H9 (cell line): ENCODE measurements around the gene ZDHHC9. TPM values are rescaled to one million over a fixed set of nuclear protein-coding genes. Genes with fewer than 3 reads are reported as not detected.

Experiments used
- DNase-seq: peaks from one replicate; pipeline ENCODE4 v3.0.0-alpha.2; 2017
- H2AFZ ChIP-seq: one replicate; pipeline ENCODE4 v1.6.1; 2013; ENCODE audit warnings: mild to moderate bottlenecking, low read length, control low read depth, moderate library complexity
- H2AK5ac ChIP-seq: 2 replicates; pipeline ENCODE4 v1.6.1; 2013; ENCODE audit warnings: low read length, control low read depth, mixed read lengths; ENCODE audit not compliant: insufficient read length
- H2BK120ac ChIP-seq: one replicate; pipeline ENCODE4 v1.6.1; 2013; ENCODE audit warnings: low read depth, mild to moderate bottlenecking, low read length, control low read depth, inconsistent platforms; ENCODE audit not compliant: poor library complexity, severe bottlenecking
- H2BK12ac ChIP-seq: 2 replicates; pipeline ENCODE4 v1.6.1; 2013; ENCODE audit warnings: low read length, control low read depth, mixed read lengths, low read depth; ENCODE audit not compliant: insufficient read length
- H2BK15ac ChIP-seq: 2 replicates; pipeline ENCODE4 v1.6.1; 2013; ENCODE audit warnings: low read depth, low read length, control low read depth
- H2BK20ac ChIP-seq: one replicate; pipeline ENCODE4 v1.6.1; 2013; ENCODE audit warnings: low read depth, mild to moderate bottlenecking, low read length, control low read depth, inconsistent platforms; ENCODE audit not compliant: poor library complexity, severe bottlenecking
- H2BK5ac ChIP-seq: 2 replicates; pipeline ENCODE4 v1.6.1; 2013; ENCODE audit warnings: low read length, control low read depth, mixed read lengths; ENCODE audit not compliant: insufficient read length
- H3K14ac ChIP-seq: 2 replicates; pipeline ENCODE4 v1.6.1; 2013; ENCODE audit warnings: low read length, control low read depth; ENCODE audit not compliant: insufficient read depth
- H3K18ac ChIP-seq: 2 replicates; pipeline ENCODE4 v1.6.1; 2013; ENCODE audit warnings: low read depth, mild to moderate bottlenecking, mixed read lengths, low read length, control low read depth; ENCODE audit not compliant: insufficient read length
- H3K23ac ChIP-seq: 2 replicates; pipeline ENCODE4 v1.6.1; 2013; ENCODE audit warnings: low read length, control low read depth, mixed read lengths, low read depth; ENCODE audit not compliant: insufficient read length
- H3K23me2 ChIP-seq: 2 replicates; pipeline ENCODE4 v1.6.1; 2013; ENCODE audit warnings: low read depth, mild to moderate bottlenecking, mixed read lengths, low read length, control low read depth; ENCODE audit not compliant: insufficient read length, poor library complexity, severe bottlenecking
- H3K27ac ChIP-seq: 2 replicates; pipeline ENCODE4 v1.5.1; 2013; ENCODE audit warnings: low read length, control low read depth, mixed read lengths, low read depth; ENCODE audit not compliant: insufficient read length
- H3K27me3 ChIP-seq: 2 replicates; pipeline ENCODE4 v1.6.1; 2013; ENCODE audit warnings: low read length, control low read depth, inconsistent platforms; ENCODE audit not compliant: insufficient read depth
- H3K4ac ChIP-seq: 2 replicates; pipeline ENCODE4 v1.6.1; 2013; ENCODE audit warnings: low read depth, mild to moderate bottlenecking, control low read depth, inconsistent platforms, low read length, moderate library complexity
- H3K4me1 ChIP-seq: 2 replicates; pipeline ENCODE4 v1.6.1; 2013; ENCODE audit warnings: low read length, control low read depth, inconsistent platforms; ENCODE audit not compliant: insufficient read depth
- H3K4me2 ChIP-seq: 2 replicates; pipeline ENCODE4 v1.6.1; 2013; ENCODE audit warnings: low read length, control low read depth, mixed read lengths; ENCODE audit not compliant: insufficient read length, insufficient read depth
- H3K56ac ChIP-seq: 2 replicates; pipeline ENCODE4 v1.6.1; 2013; ENCODE audit warnings: low read depth, mild to moderate bottlenecking, mixed read lengths, low read length, control low read depth; ENCODE audit not compliant: insufficient read length
- H3K79me1 ChIP-seq: 2 replicates; pipeline ENCODE4 v1.6.1; 2013; ENCODE audit warnings: low read depth, mild to moderate bottlenecking, moderate library complexity, low read length, control low read depth, inconsistent platforms; ENCODE audit not compliant: insufficient read depth, poor library complexity, severe bottlenecking
- H3K79me2 ChIP-seq: 2 replicates; pipeline ENCODE4 v1.6.1; 2013; ENCODE audit warnings: low read length, control low read depth, inconsistent platforms; ENCODE audit not compliant: insufficient read depth
- H3K9ac ChIP-seq: 2 replicates; pipeline ENCODE4 v1.6.1; 2013; ENCODE audit warnings: low read length, control low read depth, mixed read lengths; ENCODE audit not compliant: insufficient read length; ENCODE audit errors: extremely low read depth
- H3K9me3 ChIP-seq: one replicate; pipeline ENCODE4 v1.6.1; 2013; ENCODE audit warnings: low read depth, low read length, inconsistent platforms; ENCODE audit not compliant: control insufficient read depth
- H3T11ph ChIP-seq: one replicate; pipeline ENCODE4 v1.6.1; 2013; ENCODE audit warnings: mild to moderate bottlenecking, low read length, control low read depth, inconsistent platforms
- H4K20me1 ChIP-seq: one replicate; pipeline ENCODE4 v1.6.1; 2013; ENCODE audit not compliant: control insufficient read depth, insufficient read length, insufficient read depth
- H4K5ac ChIP-seq: 2 replicates; pipeline ENCODE4 v1.6.1; 2013; ENCODE audit warnings: low read depth, mild to moderate bottlenecking, mixed read lengths, low read length, control low read depth; ENCODE audit not compliant: insufficient read length
- H4K8ac ChIP-seq: replicated peaks from 2 replicates; pipeline ENCODE4 v1.6.1; 2013; ENCODE audit warnings: low read length, control low read depth, mixed read lengths, low read depth; ENCODE audit not compliant: insufficient read length
- H4K91ac ChIP-seq: 2 replicates; pipeline ENCODE4 v1.6.1; 2013; ENCODE audit warnings: low read depth, mild to moderate bottlenecking, moderate library complexity, mixed read lengths, low read length, control low read depth; ENCODE audit not compliant: insufficient read length
- H3K27ac Mint-ChIP-seq, 3 experiments: 2 replicates in 2 of 3; 3 replicates in 1 of 3; pipeline ENCODE4 v1.8.0; 2020 to 2021; ENCODE audit warnings: mixed read lengths in 3 of 3, mild to moderate bottlenecking in 1 of 3, moderate library complexity in 1 of 3
- H3K27me3 Mint-ChIP-seq: 2 replicates; pipeline ENCODE4 v1.8.0; 2021; ENCODE audit warnings: low read depth, mild to moderate bottlenecking, moderate library complexity, mixed read lengths
- H3K36me3 Mint-ChIP-seq, 3 experiments: 2 replicates in 2 of 3; 3 replicates in 1 of 3; pipeline ENCODE4 v1.8.0; 2020 to 2021; ENCODE audit warnings: low read depth in 3 of 3, mixed read lengths in 3 of 3; ENCODE audit not compliant: insufficient read depth in 1 of 3
- H3K4me1 Mint-ChIP-seq, 2 experiments: 2 replicates each; pipeline ENCODE4 v1.8.0; 2020; ENCODE audit warnings: mixed read lengths in 2 of 2
- H3K4me3 Mint-ChIP-seq, 2 experiments: 2 replicates in 1 of 2; 3 replicates in 1 of 2; pipeline ENCODE4 v1.8.0; 2020 to 2021; ENCODE audit warnings: mild to moderate bottlenecking in 2 of 2, mixed read lengths in 2 of 2, moderate library complexity in 1 of 2
- H3K9me3 Mint-ChIP-seq, 2 experiments: 2 replicates in 1 of 2; 3 replicates in 1 of 2; pipeline ENCODE4 v1.8.0; 2020; ENCODE audit warnings: mild to moderate bottlenecking in 2 of 2, mixed read lengths in 2 of 2, moderate library complexity in 1 of 2
- WGBS: extraction: QIAGEN DNeasy Blood & Tissue Kit; methylation state at CpG from one replicate; pipeline ENCODE4 v1.1.7; 2013; ENCODE audit warnings: missing lambda C conversion rate, low lambda C conversion rate, mixed read lengths; ENCODE audit not compliant: insufficient read length; ENCODE audit errors: extremely low coverage; 5-methylcytosine and 5-hydroxymethylcytosine counted together
- total RNA-seq: library from RNA; stranded (reverse); gene quantifications from 2 replicates; pipeline ENCODE4 v1.2.1, GENCODE V29; 2021
- TF ChIP-seq, protein P1 (sequence below): fragments of 200-600 bp; sonication (generic); conservative IDR thresholded peaks from 3 replicates; pipeline ENCODE4 v1.8.0; 2021; ENCODE audit warnings: antibody characterized with exemption, mild to moderate bottlenecking

The ZDHHC9 gene
- total RNA-seq, 1 experiment from 2014 or later: 21.0 TPM

DNA sequence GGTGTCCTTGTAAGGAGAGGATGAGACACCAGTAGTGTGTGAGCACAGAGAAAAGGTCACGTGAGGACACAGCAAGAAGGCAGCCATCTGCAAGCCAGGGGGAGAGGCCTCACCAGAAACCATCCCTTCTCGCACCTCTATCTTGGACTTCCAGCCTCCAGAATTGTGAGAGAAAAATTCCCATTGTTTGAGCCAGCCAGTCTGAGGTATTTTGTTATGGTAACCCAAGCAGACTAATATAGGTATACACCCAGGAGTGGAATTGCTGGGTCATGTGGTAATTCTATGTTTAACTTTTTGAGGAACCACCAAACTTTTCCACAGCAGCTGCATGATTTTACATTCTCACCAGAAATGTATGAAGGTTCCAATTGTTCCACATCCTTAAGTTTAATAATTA is 25.6 kb downstream of the ZDHHC9 start:
- no peak overlapping the region for H3K27ac ChIP-seq
- H2BK120ac ChIP-seq: no peak overlapping the region
- no peak overlapping the region for H3K18ac ChIP-seq
- no peaks in the 10 kb centered on the region for H3K27me3 ChIP-seq
- no peak overlapping the region for H3K23ac ChIP-seq
- TF ChIP-seq, protein P1, sequence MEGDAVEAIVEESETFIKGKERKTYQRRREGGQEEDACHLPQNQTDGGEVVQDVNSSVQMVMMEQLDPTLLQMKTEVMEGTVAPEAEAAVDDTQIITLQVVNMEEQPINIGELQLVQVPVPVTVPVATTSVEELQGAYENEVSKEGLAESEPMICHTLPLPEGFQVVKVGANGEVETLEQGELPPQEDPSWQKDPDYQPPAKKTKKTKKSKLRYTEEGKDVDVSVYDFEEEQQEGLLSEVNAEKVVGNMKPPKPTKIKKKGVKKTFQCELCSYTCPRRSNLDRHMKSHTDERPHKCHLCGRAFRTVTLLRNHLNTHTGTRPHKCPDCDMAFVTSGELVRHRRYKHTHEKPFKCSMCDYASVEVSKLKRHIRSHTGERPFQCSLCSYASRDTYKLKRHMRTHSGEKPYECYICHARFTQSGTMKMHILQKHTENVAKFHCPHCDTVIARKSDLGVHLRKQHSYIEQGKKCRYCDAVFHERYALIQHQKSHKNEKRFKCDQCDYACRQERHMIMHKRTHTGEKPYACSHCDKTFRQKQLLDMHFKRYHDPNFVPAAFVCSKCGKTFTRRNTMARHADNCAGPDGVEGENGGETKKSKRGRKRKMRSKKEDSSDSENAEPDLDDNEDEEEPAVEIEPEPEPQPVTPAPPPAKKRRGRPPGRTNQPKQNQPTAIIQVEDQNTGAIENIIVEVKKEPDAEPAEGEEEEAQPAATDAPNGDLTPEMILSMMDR: no peak
- DNase-seq: no peak
- peaks cover 5% of the 10 kb centered on the region for H3K9me3 ChIP-seq
- no peak overlapping the region for H4K91ac ChIP-seq
- no peaks in the 10 kb centered on the region for H3K4me1 Mint-ChIP-seq
- H3K4ac ChIP-seq: no peak overlapping the region
- H3K36me3 Mint-ChIP-seq: peaks cover 20 to 33% (median 27%) of the 10 kb centered on the region in 3 experiments
- no peak overlapping the region for H4K8ac ChIP-seq
- H3K79me2 ChIP-seq: no peaks in the 10 kb centered on the region
- no peak overlapping the region for H3T11ph ChIP-seq
- H3K23me2 ChIP-seq: no peaks in the 10 kb centered on the region
- H3K27ac Mint-ChIP-seq: no peak overlapping the region
- no peaks in the 10 kb centered on the region for H4K20me1 ChIP-seq
- no peak overlapping the region for H3K14ac ChIP-seq
- H3K9me3 Mint-ChIP-seq: peaks cover 0 to 50% of the 10 kb centered on the region in 2 experiments; a peak in 2 of 5 replicates
- H2BK15ac ChIP-seq: no peak overlapping the region
- no peak overlapping the region for H2BK12ac ChIP-seq
- H2BK20ac ChIP-seq: no peak overlapping the region
- H2BK5ac ChIP-seq: no peak overlapping the region
- H3K79me1 ChIP-seq: no peaks in the 10 kb centered on the region
- no peak overlapping the region for H3K9ac ChIP-seq
- H2AK5ac ChIP-seq: no peak overlapping the region
- no CpG with 5 or more reads among the region's 2 CpGs for WGBS
- no peak overlapping the region for H3K4me2 ChIP-seq
- no peak overlapping the region for H4K5ac ChIP-seq
- H3K4me1 ChIP-seq: no peaks in the 10 kb centered on the region
- H2AFZ ChIP-seq: no peak overlapping the region
- no peaks in the 10 kb centered on the region; the same call in 1 of the 2 replicates for H3K27me3 Mint-ChIP-seq
- H3K56ac ChIP-seq: no peak overlapping the region
- H3K4me3 Mint-ChIP-seq: no peak overlapping the region
